Keratinocyte (primary cell): Measurements from ENCODE around the gene ZNF521. TPM values are rescaled to one million over a fixed set of nuclear protein-coding genes. Genes with fewer than 3 reads are reported as not detected.

Source experiments
- DNase-seq: peaks from one replicate; pipeline ENCODE4 v3.0.0-alpha.2; 2011; ENCODE audit warnings: low read depth, missing footprints, low spot score
- FAIRE-seq: peaks from 2 replicates; lab custom pipeline; 2011; peaks lifted over from hg19 to GRCh38; lab: Jason Lieb, UNC
- H2AFZ ChIP-seq: 2 replicates; pipeline ENCODE4 v1.6.0; 2012; ENCODE audit warnings: low read length, control low read depth, inconsistent platforms; ENCODE audit not compliant: control insufficient read depth
- H3K27ac ChIP-seq: 2 replicates; pipeline ENCODE4 v1.5.1; 2011; ENCODE audit warnings: low read length; ENCODE audit not compliant: control insufficient read depth, insufficient read depth
- H3K27me3 ChIP-seq: 3 replicates; pipeline ENCODE4 v1.6.0; 2011; ENCODE audit warnings: low read length; ENCODE audit not compliant: control insufficient read depth, insufficient read depth; ENCODE audit errors: extremely low read depth
- H3K36me3 ChIP-seq, 2 experiments: 2 replicates in 1 of 2; 3 replicates in 1 of 2; pipeline ENCODE4 v1.5.1; 2011; ENCODE audit warnings: low read length in 2 of 2, mild to moderate bottlenecking in 1 of 2; ENCODE audit not compliant: control insufficient read depth in 2 of 2, insufficient read depth in 2 of 2; ENCODE audit errors: extremely low read depth in 1 of 2
- H3K4me1 ChIP-seq: 3 replicates; pipeline ENCODE4 v1.5.1; 2011; ENCODE audit warnings: low read length; ENCODE audit not compliant: control insufficient read depth, insufficient read depth; ENCODE audit errors: extremely low read depth
- H3K4me2 ChIP-seq: 3 replicates; pipeline ENCODE4 v1.6.0; 2011; ENCODE audit warnings: low read depth, low read length; ENCODE audit not compliant: control insufficient read depth, insufficient read depth; ENCODE audit errors: extremely low read depth
- H3K4me3 ChIP-seq, 3 experiments: fragments of 200-600 bp in 1 of 3; sonication (generic) in 1 of 3; 2 replicates in 2 of 3; 3 replicates in 1 of 3; pipeline ENCODE4 v1.5.1; 2011 to 2016; ENCODE audit warnings: low read length in 3 of 3, mild to moderate bottlenecking in 3 of 3, control low read depth in 2 of 3, inconsistent platforms in 1 of 3, low read depth in 1 of 3, mixed read lengths in 1 of 3, mixed run types in 1 of 3, moderate library complexity in 1 of 3; ENCODE audit not compliant: control insufficient read depth in 2 of 3, insufficient read depth in 2 of 3; ENCODE audit errors: extremely low read depth in 1 of 3
- H3K79me2 ChIP-seq: 2 replicates; pipeline ENCODE4 v1.6.0; 2012; ENCODE audit warnings: low read length; ENCODE audit not compliant: control insufficient read depth, insufficient read depth
- H3K9ac ChIP-seq: 3 replicates; pipeline ENCODE4 v1.6.0; 2011; ENCODE audit warnings: low read length; ENCODE audit not compliant: control insufficient read depth, insufficient read depth; ENCODE audit errors: extremely low read depth
- H3K9me1 ChIP-seq: 3 replicates; pipeline ENCODE4 v1.6.0; 2011; ENCODE audit warnings: low read length; ENCODE audit not compliant: control insufficient read depth, insufficient read depth; ENCODE audit errors: extremely low read depth
- H3K9me3 ChIP-seq: 2 replicates; pipeline ENCODE4 v1.5.1; 2012; ENCODE audit warnings: low read depth, low read length; ENCODE audit not compliant: control insufficient read depth
- H4K20me1 ChIP-seq: 3 replicates; pipeline ENCODE4 v1.6.0; 2011; ENCODE audit warnings: low read length; ENCODE audit not compliant: control insufficient read depth, insufficient read depth; ENCODE audit errors: extremely low read depth
- CTCF ChIP-seq, 3 experiments: IDR thresholded peaks in 1 of 3; conservative IDR thresholded peaks in 1 of 3; optimal IDR thresholded peaks in 1 of 3; 2 replicates in 2 of 3; 3 replicates in 1 of 3; pipeline versions ENCODE3 to v1.5.1; 2011; ENCODE audit warnings: low read length in 3 of 3, mild to moderate bottlenecking in 3 of 3, moderate library complexity in 2 of 3, control low read depth in 1 of 3, inconsistent platforms in 1 of 3; ENCODE audit not compliant: insufficient read depth in 2 of 3; ENCODE audit errors: extremely low read depth in 1 of 3
- EZH2 ChIP-seq: IDR thresholded peaks from one replicate; pipeline ENCODE4 v1.6.1; 2012; ENCODE audit warnings: inconsistent platforms, mild to moderate bottlenecking, low read length, moderate library complexity
- dilution Hi-C: fragments of 300-500 bp; cut with MboI; formaldehyde crosslinking; loops from one replicate; pipeline ENCODE4 v1.7.0; 2020; ENCODE audit warnings: low sequenced_read_pairs; ENCODE audit not compliant: extremely low pct_ligation_motif_present
- polyA plus RNA-seq, 5 experiments: library from polyadenylated mRNA; depleted of rRNA in 3 of 5; stranded (reverse) in 3 of 5; stranded (forward) in 1 of 5; unstranded in 1 of 5; fragments of >200 nt; gene quantifications; 1 replicate in 1 of 5; 2 replicates in 3 of 5; 3 replicates in 1 of 5; pipeline versions ENCODE4 v1.2.1 to v1.2.3, GENCODE V29; 2011 to 2012; ENCODE audit warnings: missing spikeins in 2 of 5, low read depth in 1 of 5, low replicate concordance in 1 of 5

ZNF521 gene
- polyA plus RNA-seq, 1 donor (not counting 4 experiments of a cell fraction or from before 2014, with no cell fraction given) = 0.07 TPM

- no peak overlapping the region for H3K27ac ChIP-seq
- DNase-seq (no peak), FAIRE-seq (no peak)
- no peaks in the 10 kb centered on the region for H4K20me1 ChIP-seq
- no peaks in the 10 kb centered on the region for H3K79me2 ChIP-seq
- no peak overlapping the region for H2AFZ ChIP-seq
- no peaks in the 10 kb centered on the region for H3K36me3 ChIP-seq
- H3K9me1 ChIP-seq = no peaks in the 10 kb centered on the region
- no peak overlapping the region for H3K4me3 ChIP-seq
- H3K4me1 ChIP-seq = no peaks in the 10 kb centered on the region
- TF ChIP-seq CTCF (optimal IDR thresholded peaks at IDR 0.05 in 1 of 3, IDR thresholded peaks at IDR 0.05 in 1 of 3, conservative IDR thresholded peaks at IDR 0.05 in 1 of 3; ENCODE audit: extremely low read depth in 1 of 3, insufficient read depth in 2 of 3, low read length in 3 of 3) (no peak), EZH2 (no peak)
- H3K9ac ChIP-seq = no peak overlapping the region
- no peaks in the 10 kb centered on the region for H3K27me3 ChIP-seq
- no peaks in the 10 kb centered on the region for H3K9me3 ChIP-seq
- dilution Hi-C loops = no loop called here
- H3K4me2 ChIP-seq = no peak overlapping the region
These were observed 46.4 kb downstream of the ZNF521 start for GRCh38 chr18:25305584-25305983.

GRCh38 chr18:25300492-25300891 lies 51.5 kb downstream of the ZNF521 start:
- dilution Hi-C loops = no loop called here
- H3K4me1 ChIP-seq = no peaks in the 10 kb centered on the region
- no peaks in the 10 kb centered on the region for H3K27me3 ChIP-seq
- FAIRE-seq (no peak), DNase-seq (no peak)
- H3K36me3 ChIP-seq = no peaks in the 10 kb centered on the region
- TF ChIP-seq CTCF (optimal IDR thresholded peaks at IDR 0.05 in 1 of 3, IDR thresholded peaks at IDR 0.05 in 1 of 3, conservative IDR thresholded peaks at IDR 0.05 in 1 of 3; ENCODE audit: extremely low read depth in 1 of 3, insufficient read depth in 2 of 3, low read length in 3 of 3) (no peak), EZH2 (no peak)
- H3K4me2 ChIP-seq = no peak overlapping the region
- no peak overlapping the region for H2AFZ ChIP-seq
- no peak overlapping the region for H3K4me3 ChIP-seq
- no peak overlapping the region for H3K27ac ChIP-seq
- no peaks in the 10 kb centered on the region for H3K79me2 ChIP-seq
- H3K9me3 ChIP-seq = no peaks in the 10 kb centered on the region
- no peak overlapping the region for H3K9ac ChIP-seq
- H3K9me1 ChIP-seq = no peaks in the 10 kb centered on the region
- H4K20me1 ChIP-seq = no peaks in the 10 kb centered on the region
